Activated B cell treated with CpG ODN at 0.5 μM for 24 hours (primary cell): ENCODE measurements around the gene SCRN1. TPM values are rescaled to one million over a fixed set of nuclear protein-coding genes. Genes with fewer than 3 reads are reported as not detected.

ENCODE experiments used
- ATAC-seq: fragments of 200-7000 bp; cut with Tn5 transposase; one replicate; pipeline ENCODE4 v1.10.0; 2021; ENCODE audit warnings: low read depth, mild to moderate bottlenecking, moderate library complexity
- CTCF ChIA-PET: fragments of 350-600 bp; sonication (Branson Sonifier 250); formaldehyde crosslinking; loops from one replicate; lab custom pipeline; 2021; ENCODE audit warnings: antibody characterized with exemption; lab: Charles Lee
- POLR2A ChIA-PET: fragments of 350-600 bp; sonication (Branson Sonifier 250); formaldehyde crosslinking; loops from one replicate; lab custom pipeline; 2021; ENCODE audit warnings: antibody characterized with exemption; lab: Charles Lee
- DNase-seq: peaks from one replicate; pipeline ENCODE4 v3.0.0; 2022
- H3K27ac Mint-ChIP-seq: one replicate; pipeline ENCODE4 v1.8.0; 2020; ENCODE audit warnings: mixed read lengths
- H3K27me3 Mint-ChIP-seq: one replicate; pipeline ENCODE4 v1.8.0; 2021; ENCODE audit warnings: mixed read lengths
- H3K36me3 Mint-ChIP-seq: one replicate; pipeline ENCODE4 v1.8.0; 2021; ENCODE audit warnings: low read depth, mixed read lengths
- H3K4me1 Mint-ChIP-seq: one replicate; pipeline ENCODE4 v1.8.0; 2021; ENCODE audit warnings: mixed read lengths
- H3K4me3 Mint-ChIP-seq: one replicate; pipeline ENCODE4 v1.8.0; 2020; ENCODE audit warnings: mild to moderate bottlenecking, mixed read lengths
- H3K9me3 Mint-ChIP-seq: one replicate; pipeline ENCODE4 v1.8.0; 2020; ENCODE audit warnings: mixed read lengths
- intact Hi-C: fragments of 100-400 bp; cut with micrococcal nuclease; formaldehyde crosslinking; loops from one replicate; pipeline ENCODE4 v1.15.1; 2024
- total RNA-seq: library from RNA; stranded (reverse); gene quantifications from 2 replicates; pipeline ENCODE4 v1.2.3, GENCODE V29; 2022
- TF ChIP-seq, protein P1 (sequence below): fragments of 200-600 bp; IDR thresholded peaks from one replicate; pipeline ENCODE4 v1.8.0; 2022; ENCODE audit warnings: antibody characterized with exemption, mild to moderate bottlenecking

The SCRN1 gene
- total RNA-seq, 1 donor from 2014 or later, result 48.7 TPM

DNA sequence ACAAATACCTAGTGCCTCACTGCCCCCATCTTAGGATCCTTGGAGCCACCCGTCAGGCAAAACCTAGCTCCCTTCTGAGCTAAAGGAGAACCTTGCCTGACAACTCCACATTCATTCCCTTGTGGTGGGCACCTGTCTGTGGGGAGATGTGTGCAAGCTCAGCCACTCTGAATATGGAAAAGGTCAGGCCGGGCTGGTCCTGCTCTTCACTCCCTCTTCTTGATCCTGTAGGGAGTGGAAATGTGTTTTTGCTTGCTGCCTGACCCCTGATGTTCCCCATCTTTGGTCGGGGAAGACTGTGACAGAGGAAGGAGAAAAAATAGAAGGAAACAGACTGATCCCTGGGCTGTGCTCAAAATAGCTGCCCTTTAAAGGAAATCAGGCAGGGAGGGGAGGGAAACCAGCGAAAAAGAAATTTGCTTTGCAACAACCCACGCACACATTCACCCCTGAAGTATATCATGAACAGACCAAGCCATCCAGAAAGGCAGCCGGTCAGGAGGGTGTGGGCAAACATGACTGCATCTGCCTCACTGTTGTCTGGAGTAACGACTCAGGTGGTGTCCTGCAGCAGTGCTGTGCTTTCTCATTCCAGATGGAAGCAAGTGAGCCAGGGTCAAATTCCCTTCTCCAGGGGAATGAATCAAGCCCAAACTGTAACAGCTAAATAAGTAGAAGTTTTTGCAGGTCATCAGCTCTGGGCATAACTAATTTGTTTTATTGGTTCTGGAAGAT lies 74.0 kb downstream of the SCRN1 start:
- intact Hi-C loops, result no loop called here

GRCh38 chr7:29914180-29914579 lies 75.4 kb downstream of the SCRN1 start:
- Mint-ChIP-seq H3K4me3 (no peak overlapping the region), H3K9me3 (no peaks in the 10 kb centered on the region), H3K4me1 (no peaks in the 10 kb centered on the region), H3K36me3 (peaks cover 12% of the 10 kb centered on the region), H3K27me3 (no peaks in the 10 kb centered on the region), H3K27ac (no peak overlapping the region)
- ATAC-seq (no peak), DNase-seq (no peak)
- intact Hi-C loops, result no loop called here
- CTCF ChIA-PET, result no interaction called here
- POLR2A ChIA-PET, result interaction anchor here (0.7 kb wide), 1 partner anchor 66 kb away, joined by 5 read pairs; no protein-coding TSS in a partner anchor
- TF ChIP-seq, protein P1, sequence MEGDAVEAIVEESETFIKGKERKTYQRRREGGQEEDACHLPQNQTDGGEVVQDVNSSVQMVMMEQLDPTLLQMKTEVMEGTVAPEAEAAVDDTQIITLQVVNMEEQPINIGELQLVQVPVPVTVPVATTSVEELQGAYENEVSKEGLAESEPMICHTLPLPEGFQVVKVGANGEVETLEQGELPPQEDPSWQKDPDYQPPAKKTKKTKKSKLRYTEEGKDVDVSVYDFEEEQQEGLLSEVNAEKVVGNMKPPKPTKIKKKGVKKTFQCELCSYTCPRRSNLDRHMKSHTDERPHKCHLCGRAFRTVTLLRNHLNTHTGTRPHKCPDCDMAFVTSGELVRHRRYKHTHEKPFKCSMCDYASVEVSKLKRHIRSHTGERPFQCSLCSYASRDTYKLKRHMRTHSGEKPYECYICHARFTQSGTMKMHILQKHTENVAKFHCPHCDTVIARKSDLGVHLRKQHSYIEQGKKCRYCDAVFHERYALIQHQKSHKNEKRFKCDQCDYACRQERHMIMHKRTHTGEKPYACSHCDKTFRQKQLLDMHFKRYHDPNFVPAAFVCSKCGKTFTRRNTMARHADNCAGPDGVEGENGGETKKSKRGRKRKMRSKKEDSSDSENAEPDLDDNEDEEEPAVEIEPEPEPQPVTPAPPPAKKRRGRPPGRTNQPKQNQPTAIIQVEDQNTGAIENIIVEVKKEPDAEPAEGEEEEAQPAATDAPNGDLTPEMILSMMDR, result no peak

More for the DNA sequence above, 74.0 kb downstream of the SCRN1 start:
- ChIA-PET CTCF (no interaction called here), POLR2A (no interaction called here)
- no peak overlapping the region for H3K4me3 Mint-ChIP-seq
- H3K36me3 Mint-ChIP-seq, result peaks cover 27% of the 10 kb centered on the region
- TF ChIP-seq, protein P1, result no peak
- H3K27me3 Mint-ChIP-seq, result no peaks in the 10 kb centered on the region
- ATAC-seq (no peak), DNase-seq (no peak)
- H3K27ac Mint-ChIP-seq, result no peak overlapping the region
- no peaks in the 10 kb centered on the region for H3K9me3 Mint-ChIP-seq
- no peaks in the 10 kb centered on the region for H3K4me1 Mint-ChIP-seq

DNA sequence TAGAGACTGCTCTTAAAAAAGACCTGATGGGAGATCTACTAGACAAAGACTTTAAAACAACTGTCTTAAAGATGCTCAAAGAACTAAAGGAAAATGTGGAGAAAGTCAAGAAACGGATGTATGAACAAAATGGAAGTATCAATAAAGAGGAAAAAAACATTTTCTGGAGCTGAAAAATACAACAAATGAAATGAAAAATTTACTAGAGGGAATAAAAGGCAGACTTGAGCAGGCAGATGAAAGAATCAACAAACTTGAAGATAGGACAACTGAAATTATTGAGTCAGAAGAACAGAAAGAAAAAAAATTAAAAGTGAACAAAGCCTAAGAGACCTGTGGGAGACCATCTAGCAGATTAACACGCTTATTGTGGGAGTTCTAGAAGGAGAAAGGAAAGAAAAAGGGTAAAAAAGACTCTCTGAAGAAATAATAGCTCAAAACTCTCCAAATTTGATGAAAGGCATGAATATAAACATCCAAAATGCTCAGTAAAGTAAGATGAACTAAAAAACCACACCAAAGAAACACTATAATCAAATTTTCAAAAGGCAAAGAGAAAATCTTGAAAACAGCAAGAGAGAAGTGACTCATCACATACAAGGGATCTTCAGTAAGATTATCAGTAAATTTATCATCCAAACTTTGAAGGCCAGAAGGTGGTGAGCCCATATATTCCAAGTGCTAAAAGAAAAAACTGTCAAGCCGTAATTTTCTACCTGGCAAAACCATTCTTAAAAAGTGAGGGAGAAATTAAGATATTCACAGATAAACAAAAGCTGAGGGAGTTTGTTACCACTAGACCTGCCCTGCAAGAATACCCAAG lies 83.2 kb downstream of the SCRN1 start:
- DNase-seq (no peak), ATAC-seq (no peak)
- POLR2A ChIA-PET, result no interaction called here
- Mint-ChIP-seq H3K4me1 (no peaks in the 10 kb centered on the region), H3K4me3 (no peak overlapping the region), H3K27me3 (no peaks in the 10 kb centered on the region), H3K27ac (no peak overlapping the region), H3K9me3 (peaks cover 34% of the 10 kb centered on the region), H3K36me3 (peaks cover 24% of the 10 kb centered on the region)
- intact Hi-C loops, result no loop called here
- TF ChIP-seq, protein P1, result no peak
- CTCF ChIA-PET, result no interaction called here

DNA sequence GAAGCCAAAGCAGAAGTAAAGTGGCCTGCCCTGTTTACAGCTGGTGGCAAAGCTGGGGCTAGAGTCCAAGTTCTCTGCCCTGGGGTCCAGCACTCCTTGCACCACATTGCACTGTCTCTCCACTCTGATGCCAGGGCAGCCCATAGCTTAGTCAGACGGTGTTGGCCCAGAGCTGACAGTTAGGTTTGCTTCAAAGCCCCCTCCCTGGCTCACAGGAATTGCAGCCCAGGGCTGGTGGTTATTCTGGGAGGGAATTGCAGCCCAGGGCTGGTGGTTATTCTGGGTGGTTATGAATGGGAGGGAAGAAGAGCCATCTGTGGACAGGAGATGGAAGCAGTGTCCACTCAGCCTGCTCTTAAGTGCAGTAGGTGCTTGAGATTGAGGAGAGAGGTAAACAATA lies 88.9 kb downstream of the SCRN1 start:
- Mint-ChIP-seq H3K4me3 (no peak overlapping the region), H3K9me3 (peaks cover 22% of the 10 kb centered on the region)
- no peak for DNase-seq

More for the DNA sequence above, 88.9 kb downstream of the SCRN1 start:
- TF ChIP-seq, protein P1, result no peak
- H3K27ac Mint-ChIP-seq, result no peak overlapping the region
- ATAC-seq, result no peak
- intact Hi-C loops, result no loop called here
- no peaks in the 10 kb centered on the region for H3K4me1 Mint-ChIP-seq
- peaks cover 9% of the 10 kb centered on the region for H3K27me3 Mint-ChIP-seq
- H3K36me3 Mint-ChIP-seq, result peaks cover 6% of the 10 kb centered on the region
- ChIA-PET CTCF (no interaction called here), POLR2A (no interaction called here)
